HG02588 (cell line): Measurements from ENCODE around the gene MPEG1.
A peak's percentile ranks its signal among the peaks of the same experiment; 100 is the strongest.

Experiments used
- ATAC-seq: cut with Tn5 transposase; IDR thresholded peaks from one replicate; pipeline ENCODE4 v1.9.1; 2021; ENCODE audit warnings: mild to moderate bottlenecking, moderate library complexity; ENCODE audit not compliant: unreplicated experiment

Gene MPEG1

GRCh38 chr11:59189986-59190385 lies 22.7 kb downstream of the MPEG1 start:
- ATAC-seq = no peak

- ATAC-seq = no peak
Measured at GRCh38 chr11:59188954-59189353, 23.8 kb downstream of the MPEG1 start.

GRCh38 chr11:59187587-59187986 lies 25.1 kb downstream of the MPEG1 start:
- ATAC-seq = no peak

GRCh38 chr11:59187035-59187434 lies 25.7 kb downstream of the MPEG1 start:
- ATAC-seq = no peak

- ATAC-seq = peak; percentile 67
Measured at GRCh38 chr11:59186130-59186594, 26.6 kb downstream of the MPEG1 start.

- ATAC-seq = no peak
Measured at GRCh38 chr11:59185386-59185945, 27.3 kb downstream of the MPEG1 start.

GRCh38 chr11:59184691-59185339 lies 27.9 kb downstream of the MPEG1 start:
- no peak for ATAC-seq

- no peak for ATAC-seq
Measured at GRCh38 chr11:59183771-59184170, 29.0 kb downstream of the MPEG1 start.

GRCh38 chr11:59182457-59183151 lies 30.1 kb downstream of the MPEG1 start:
- ATAC-seq = no peak

GRCh38 chr11:59181746-59182456 lies 30.8 kb downstream of the MPEG1 start:
- ATAC-seq = no peak

GRCh38 chr11:59180907-59181306 lies 31.8 kb downstream of the MPEG1 start:
- no peak for ATAC-seq

- ATAC-seq = no peak
Measured at GRCh38 chr11:59180168-59180776, 32.5 kb downstream of the MPEG1 start.

GRCh38 chr11:59179121-59179520 lies 33.6 kb downstream of the MPEG1 start:
- ATAC-seq = no peak

- no peak for ATAC-seq
Measured at GRCh38 chr11:59178402-59178801, 34.3 kb downstream of the MPEG1 start.

- ATAC-seq = no peak
Measured at GRCh38 chr11:59176330-59176729, 36.4 kb downstream of the MPEG1 start.

GRCh38 chr11:59175091-59175501 lies 37.6 kb downstream of the MPEG1 start:
- ATAC-seq = no peak

- no peak for ATAC-seq
Measured at GRCh38 chr11:59174664-59175033, 38.1 kb downstream of the MPEG1 start.

GRCh38 chr11:59173964-59174663 lies 38.6 kb downstream of the MPEG1 start:
- no peak for ATAC-seq

- ATAC-seq = peak; percentile 0
Measured at GRCh38 chr11:59173080-59173963, 39.4 kb downstream of the MPEG1 start.
